RWPE1 (cell line): ENCODE data around the gene NOP16.

ENCODE experiments used
- CTCF ChIA-PET: fragments of 350-600 bp; sonication (Branson Sonifier 250); formaldehyde crosslinking; extraction: SDS; loops from one replicate; lab custom pipeline; 2021; lab: Yijun Ruan, JAX
- POLR2A ChIA-PET: fragments of 400-600 bp; formaldehyde crosslinking; extraction: SDS; loops from one replicate; lab custom pipeline; 2020; ENCODE audit warnings: antibody characterized with exemption; ENCODE audit not compliant: low non-redundant PET; lab: Yijun Ruan, JAX
- DNase-seq: peaks from one replicate; pipeline ENCODE4 v3.0.0; 2012; ENCODE audit warnings: low spot score
- H3K27ac ChIP-seq: fragments of 450-650 bp; 2 replicates; pipeline ENCODE4 v1.5.1; 2017
- CTCF ChIP-seq: fragments of 450-650 bp; conservative IDR thresholded peaks from 2 replicates; pipeline ENCODE4 v1.5.1; 2017; ENCODE audit warnings: low read depth, mild to moderate bottlenecking

The NOP16 gene

GRCh38 chr5:176391479-176391878 is 3.1 kb upstream of the NOP16 start:
- ChIA-PET CTCF (interaction anchor here (0.6 to 1.1 kb wide), 4 partner anchors 21 to 630 kb away, joined by 3 read pairs; partner anchors contain the start of gene KIAA1191), POLR2A (no interaction called here)
- H3K27ac ChIP-seq: peak overlapping the region; percentile 99
- no peak for TF ChIP-seq CTCF
- DNase-seq: no peak

- CTCF ChIA-PET: interaction anchor here (0.7 to 1.1 kb wide), 3 partner anchors 21 to 58 kb away, joined by 3 read pairs; partner anchors contain the start of gene CLTB
Observed at GRCh38 chr5:176389135-176390123, 1.0 kb upstream of the NOP16 start.

GRCh38 chr5:176388003-176388443 is 375 bp downstream of the NOP16 start:
- no peak for TF ChIP-seq CTCF
- H3K27ac ChIP-seq: peak overlapping the region; percentile 99
- POLR2A ChIA-PET: interaction anchor here (1.8 kb wide), 1 partner anchor 18 kb away, joined by 4 read pairs; no protein-coding TSS in a partner anchor
- CTCF ChIA-PET: interaction anchor here (0.6 to 0.7 kb wide), 3 partner anchors 22 to 923 kb away, joined by 3 read pairs; no protein-coding TSS in a partner anchor
- peak; percentile 50 for DNase-seq

More at GRCh38 chr5:176389135-176390123, 1.0 kb upstream of the NOP16 start:
- H3K27ac ChIP-seq: peak overlapping the region; percentile 99
- no peak for DNase-seq
- POLR2A ChIA-PET: interaction anchor here (0.6 to 1.8 kb wide), 3 partner anchors 11 to 100 kb away, joined by 3 to 7 read pairs (median 4); no protein-coding TSS in a partner anchor
- no peak for TF ChIP-seq CTCF

- no peak for TF ChIP-seq CTCF
- DNase-seq: no peak
- ChIA-PET POLR2A (no interaction called here), CTCF (interaction anchor here (0.5 kb wide), 1 partner anchor 599 kb away, joined by 4 read pairs; no protein-coding TSS in a partner anchor)
- H3K27ac ChIP-seq: peak overlapping the region; percentile 99; the same call in 1 of the 2 replicates
Observed at GRCh38 chr5:176387384-176387925, 943 bp downstream of the NOP16 start.

- no peak for DNase-seq
- TF ChIP-seq CTCF: no peak
- POLR2A ChIA-PET: interaction anchor here (0.6 kb wide), 1 partner anchor 151 kb away, joined by 4 read pairs; the partner anchor contains the start of gene RNF44
- CTCF ChIA-PET: no interaction called here
- H3K27ac ChIP-seq: no peak overlapping the region
Observed at GRCh38 chr5:176386491-176386890, 1.9 kb downstream of the NOP16 start.

GRCh38 chr5:176384991-176385390 is 3.4 kb downstream of the NOP16 start:
- POLR2A ChIA-PET: no interaction called here
- no peak for DNase-seq
- CTCF ChIA-PET: no interaction called here
- no peak for TF ChIP-seq CTCF
- H3K27ac ChIP-seq: peak overlapping the region; percentile 11
